GM18909 (cell line): ENCODE results near the gene PLA2G4B.

Source experiments
- ATAC-seq: cut with Tn5 transposase; IDR thresholded peaks from one replicate; pipeline ENCODE4 v1.9.1; 2021; ENCODE audit warnings: mild to moderate bottlenecking; ENCODE audit not compliant: unreplicated experiment, poor library complexity

Gene PLA2G4B

GRCh38 chr15:41866872-41867579, 28.4 kb downstream of the PLA2G4B start:
- no peak for ATAC-seq

- ATAC-seq: no peak
Observed at GRCh38 chr15:41868321-41868720, 29.7 kb downstream of the PLA2G4B start.

GRCh38 chr15:41869770-41870688, 31.4 kb downstream of the PLA2G4B start:
- no peak for ATAC-seq

GRCh38 chr15:41870689-41871081, 32.0 kb downstream of the PLA2G4B start:
- no peak for ATAC-seq

GRCh38 chr15:41871175-41871905, 32.7 kb downstream of the PLA2G4B start:
- ATAC-seq: no peak

GRCh38 chr15:41872166-41872747, 33.6 kb downstream of the PLA2G4B start:
- no peak for ATAC-seq

- ATAC-seq: no peak
Observed at GRCh38 chr15:41873711-41874110, 35.1 kb downstream of the PLA2G4B start.

- no peak for ATAC-seq
Observed at GRCh38 chr15:41874736-41875135, 36.1 kb downstream of the PLA2G4B start.

GRCh38 chr15:41876007-41876406, 37.4 kb downstream of the PLA2G4B start:
- ATAC-seq: no peak

- no peak for ATAC-seq
Observed at GRCh38 chr15:41876689-41877088, 38.0 kb downstream of the PLA2G4B start.

- no peak for ATAC-seq
Observed at GRCh38 chr15:41877631-41878354, 39.1 kb downstream of the PLA2G4B start.

GRCh38 chr15:41878355-41878699, 39.7 kb downstream of the PLA2G4B start:
- no peak for ATAC-seq

GRCh38 chr15:41879321-41879845, 40.7 kb downstream of the PLA2G4B start:
- ATAC-seq: no peak

- ATAC-seq: no peak
Observed at GRCh38 chr15:41880156-41880877, 41.7 kb downstream of the PLA2G4B start.

- ATAC-seq: no peak
Observed at GRCh38 chr15:41881086-41881485, 42.4 kb downstream of the PLA2G4B start.

- no peak for ATAC-seq
Observed at GRCh38 chr15:41881550-41881919, 42.9 kb downstream of the PLA2G4B start.

GRCh38 chr15:41881920-41882688, 43.5 kb downstream of the PLA2G4B start:
- no peak for ATAC-seq

- ATAC-seq: no peak
Observed at GRCh38 chr15:41882689-41883483, 44.2 kb downstream of the PLA2G4B start.
